ENCODE results near the gene FGR.

DNA sequence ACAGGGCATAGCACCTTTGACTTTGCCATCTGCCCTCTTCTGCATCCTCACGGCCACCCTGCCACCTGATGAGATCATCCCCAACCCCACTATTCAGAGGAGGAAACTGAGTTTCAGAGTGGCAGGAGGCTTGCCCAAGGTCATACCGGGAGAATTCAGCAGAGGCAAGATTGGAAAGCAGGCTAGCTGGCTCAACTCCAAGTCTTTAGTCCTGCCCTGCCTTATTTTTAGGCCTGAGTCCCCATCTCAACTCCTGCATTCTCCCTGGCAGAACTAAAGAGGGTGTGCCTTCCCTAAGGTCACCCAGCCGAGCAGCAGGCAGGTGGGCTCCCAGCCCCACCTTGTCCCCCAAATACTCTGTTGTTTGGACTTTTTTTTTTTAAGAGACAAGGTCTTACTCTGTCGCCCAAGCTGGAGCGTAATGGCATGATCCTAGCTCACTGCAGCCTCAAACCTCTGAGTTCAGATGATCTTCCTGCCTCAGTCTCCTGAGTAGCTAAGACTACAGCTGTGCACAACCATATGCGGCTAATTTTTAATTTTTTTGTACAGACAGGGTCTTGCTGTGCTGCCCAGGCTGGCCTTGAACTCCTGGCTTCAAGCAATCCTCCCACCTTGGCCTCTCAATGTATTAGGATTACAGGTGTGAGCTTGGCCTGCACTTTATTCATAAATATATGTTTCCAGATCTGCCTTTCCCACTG, 13.8 kb upstream of the FGR start:
- TF ChIP-seq POLR2A (IDR thresholded peaks at IDR 0.05), result no peak
- TF ChIP-seq, protein P1, sequence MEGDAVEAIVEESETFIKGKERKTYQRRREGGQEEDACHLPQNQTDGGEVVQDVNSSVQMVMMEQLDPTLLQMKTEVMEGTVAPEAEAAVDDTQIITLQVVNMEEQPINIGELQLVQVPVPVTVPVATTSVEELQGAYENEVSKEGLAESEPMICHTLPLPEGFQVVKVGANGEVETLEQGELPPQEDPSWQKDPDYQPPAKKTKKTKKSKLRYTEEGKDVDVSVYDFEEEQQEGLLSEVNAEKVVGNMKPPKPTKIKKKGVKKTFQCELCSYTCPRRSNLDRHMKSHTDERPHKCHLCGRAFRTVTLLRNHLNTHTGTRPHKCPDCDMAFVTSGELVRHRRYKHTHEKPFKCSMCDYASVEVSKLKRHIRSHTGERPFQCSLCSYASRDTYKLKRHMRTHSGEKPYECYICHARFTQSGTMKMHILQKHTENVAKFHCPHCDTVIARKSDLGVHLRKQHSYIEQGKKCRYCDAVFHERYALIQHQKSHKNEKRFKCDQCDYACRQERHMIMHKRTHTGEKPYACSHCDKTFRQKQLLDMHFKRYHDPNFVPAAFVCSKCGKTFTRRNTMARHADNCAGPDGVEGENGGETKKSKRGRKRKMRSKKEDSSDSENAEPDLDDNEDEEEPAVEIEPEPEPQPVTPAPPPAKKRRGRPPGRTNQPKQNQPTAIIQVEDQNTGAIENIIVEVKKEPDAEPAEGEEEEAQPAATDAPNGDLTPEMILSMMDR (IDR thresholded peaks at IDR 0.05), result no peak
